Hematopoietic multipotent progenitor cell treated with erythropoietin and hydrocortisone succinate and interleukin-3 and kit ligand, for 8 days (in vitro differentiated cells): Measurements from ENCODE around the gene GSDME.
"Not testable (repeated sequence)": the region's sequence is repeated elsewhere in the genome, so short reads cannot be mapped to it uniquely, and the experiment has no call there.

Experiments
- DNase-seq: peaks from one replicate; pipeline ENCODE4 v3.0.0-alpha.2; 2015

Gene GSDME

GRCh38 chr7:24757353-24758275 is at the start of gene GSDME:
GSDME (minus strand) TSS chr7:24757464; CDS start chr7:24749774, 7,690 bp downstream.
- no peak for DNase-seq

- DNase-seq: no peak
Measured at GRCh38 chr7:24802300-24802699, 45.0 kb upstream of the GSDME start.

- DNase-seq: no peak
Measured at GRCh38 chr7:24801883-24802282, 44.6 kb upstream of the GSDME start.

GRCh38 chr7:24800667-24801066 is 43.4 kb upstream of the GSDME start:
- DNase-seq: no peak

GRCh38 chr7:24800073-24800472 is 42.8 kb upstream of the GSDME start:
- no peak for DNase-seq

GRCh38 chr7:24799506-24799905 is 42.2 kb upstream of the GSDME start:
- no peak for DNase-seq

- no peak for DNase-seq
Measured at GRCh38 chr7:24798261-24798660, 41.0 kb upstream of the GSDME start.

- DNase-seq: no peak
Measured at GRCh38 chr7:24797270-24797669, 40.0 kb upstream of the GSDME start.

GRCh38 chr7:24795407-24795767 is 38.1 kb upstream of the GSDME start:
- no peak for DNase-seq

- not testable (repeated sequence) for DNase-seq
Measured at GRCh38 chr7:24794751-24795406, 37.6 kb upstream of the GSDME start.

GRCh38 chr7:24793982-24794648 is 36.9 kb upstream of the GSDME start:
- no peak for DNase-seq

GRCh38 chr7:24788961-24789576 is 31.8 kb upstream of the GSDME start:
- no peak for DNase-seq

- DNase-seq: no peak
Measured at GRCh38 chr7:24788075-24788474, 30.8 kb upstream of the GSDME start.

- DNase-seq: peak; percentile 59
Measured at GRCh38 chr7:24786941-24787340, 29.7 kb upstream of the GSDME start.

- DNase-seq: no peak
Measured at GRCh38 chr7:24786306-24786705, 29.0 kb upstream of the GSDME start.

- DNase-seq: no peak
Measured at GRCh38 chr7:24784277-24784676, 27.0 kb upstream of the GSDME start.

- DNase-seq: no peak
Measured at GRCh38 chr7:24783698-24784097, 26.4 kb upstream of the GSDME start.

- DNase-seq: no peak
Measured at GRCh38 chr7:24781106-24781505, 23.8 kb upstream of the GSDME start.

- no peak for DNase-seq
Measured at GRCh38 chr7:24779283-24779655, 22.0 kb upstream of the GSDME start.

GRCh38 chr7:24778543-24779282 is 21.4 kb upstream of the GSDME start:
- no peak for DNase-seq

- DNase-seq: no peak
Measured at GRCh38 chr7:24777806-24778205, 20.5 kb upstream of the GSDME start.

GRCh38 chr7:24773646-24774045 is 16.4 kb upstream of the GSDME start:
- DNase-seq: no peak

GRCh38 chr7:24769851-24770250 is 12.6 kb upstream of the GSDME start:
- no peak for DNase-seq
